GM06990 (cell line): Measurements from ENCODE around the gene CALB2.

Source experiments
- DNase-seq: peaks from one replicate; pipeline ENCODE4 v3.0.0-alpha.2; 2011; ENCODE audit not compliant: insufficient read length; ENCODE audit errors: extremely low read depth
- H3K27me3 ChIP-seq: replicated peaks from 2 replicates; pipeline ENCODE4 v1.6.0; 2011; ENCODE audit warnings: low read length; ENCODE audit not compliant: control insufficient read depth, insufficient read depth
- H3K36me3 ChIP-seq: 2 replicates; pipeline ENCODE4 v1.5.1; 2011; ENCODE audit warnings: low read length; ENCODE audit not compliant: control insufficient read depth, insufficient read depth
- H3K4me3 ChIP-seq: replicated peaks from 2 replicates; pipeline ENCODE4 v1.5.1; 2011; ENCODE audit warnings: low read depth, mild to moderate bottlenecking, control low read depth, low read length
- CTCF ChIP-seq: IDR thresholded peaks from 2 replicates; pipeline ENCODE4 v1.5.1; 2011; ENCODE audit warnings: low read length, control low read depth, mild to moderate bottlenecking, inconsistent platforms; ENCODE audit not compliant: insufficient read depth, poor library complexity, severe bottlenecking

CALB2 gene

GRCh38 chr16:71428385-71428784 lies 69.9 kb downstream of the CALB2 start:
- no peaks in the 10 kb centered on the region for H3K36me3 ChIP-seq
- peaks cover 3% of the 10 kb centered on the region for H3K27me3 ChIP-seq
- TF ChIP-seq CTCF = no peak
- no peak overlapping the region for H3K4me3 ChIP-seq
- no peak for DNase-seq

- Histone ChIP-seq H3K36me3 (no peaks in the 10 kb centered on the region), H3K27me3 (peaks cover 3% of the 10 kb centered on the region), H3K4me3 (no peak overlapping the region)
- DNase-seq = no peak
- TF ChIP-seq CTCF = no peak
Observed at GRCh38 chr16:71428883-71429282, 70.4 kb downstream of the CALB2 start.

GRCh38 chr16:71429581-71429980 lies 71.1 kb downstream of the CALB2 start:
- Histone ChIP-seq H3K4me3 (no peak overlapping the region), H3K27me3 (peaks cover 3% of the 10 kb centered on the region), H3K36me3 (no peaks in the 10 kb centered on the region)
- no peak for DNase-seq
- TF ChIP-seq CTCF = no peak

- Histone ChIP-seq H3K36me3 (no peaks in the 10 kb centered on the region), H3K27me3 (peaks cover 3% of the 10 kb centered on the region), H3K4me3 (no peak overlapping the region)
- DNase-seq = no peak
- TF ChIP-seq CTCF = no peak
Observed at GRCh38 chr16:71430744-71431143, 72.2 kb downstream of the CALB2 start.

GRCh38 chr16:71431176-71431575 lies 72.7 kb downstream of the CALB2 start:
- Histone ChIP-seq H3K27me3 (peaks cover 3% of the 10 kb centered on the region), H3K36me3 (no peaks in the 10 kb centered on the region), H3K4me3 (no peak overlapping the region)
- TF ChIP-seq CTCF = no peak
- DNase-seq = no peak

- Histone ChIP-seq H3K36me3 (no peaks in the 10 kb centered on the region), H3K4me3 (no peak overlapping the region), H3K27me3 (peaks cover 3% of the 10 kb centered on the region)
- TF ChIP-seq CTCF = no peak
- no peak for DNase-seq
Observed at GRCh38 chr16:71431991-71432390, 73.5 kb downstream of the CALB2 start.
